Testis (tissue), 2 donors: ENCODE measurements around the gene ACSBG1.

ENCODE experiments used
- POLR2A ChIP-seq: fragments of 450-650 bp; IDR thresholded peaks from one replicate; pipeline ENCODE4 v1.6.1; 2017; ENCODE audit warnings: antibody characterized with exemption, mild to moderate bottlenecking, moderate library complexity
- TF ChIP-seq, protein P1 (sequence below), 3 experiments: fragments of 450-650 bp in 2 of 3; fragments of 200-600 bp in 1 of 3; sonication (generic) in 1 of 3; IDR thresholded peaks; one replicate each; pipeline ENCODE4 v1.5.1; 2016 to 2019; ENCODE audit warnings: antibody characterized with exemption in 3 of 3, mild to moderate bottlenecking in 2 of 3, moderate library complexity in 1 of 3

DNA sequence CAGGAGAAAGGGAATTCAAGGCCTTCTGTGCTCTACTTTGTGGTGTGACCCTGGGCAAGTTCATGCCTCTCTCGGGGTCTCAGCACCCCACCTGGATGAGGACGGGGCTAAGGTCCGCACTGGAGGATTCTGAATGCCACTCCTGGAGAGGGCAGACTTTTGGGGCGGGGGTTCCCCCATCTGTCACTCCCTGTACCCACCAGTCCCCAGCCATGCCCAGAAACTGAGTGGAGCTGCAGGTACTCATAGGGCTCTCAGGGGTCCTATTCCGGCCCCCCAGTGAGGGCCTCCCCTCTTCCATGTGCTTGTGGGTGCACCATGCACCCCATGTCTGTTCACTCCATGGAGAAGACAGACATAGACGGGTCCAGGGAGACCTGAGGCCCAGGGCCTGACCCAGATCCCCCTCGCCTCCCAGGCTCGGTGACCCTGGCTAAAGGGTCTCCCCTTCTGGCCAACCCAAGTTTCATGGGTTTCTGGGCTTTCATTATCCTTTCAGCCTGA lies 26.0 kb downstream of the ACSBG1 start:
- TF ChIP-seq, protein P1, sequence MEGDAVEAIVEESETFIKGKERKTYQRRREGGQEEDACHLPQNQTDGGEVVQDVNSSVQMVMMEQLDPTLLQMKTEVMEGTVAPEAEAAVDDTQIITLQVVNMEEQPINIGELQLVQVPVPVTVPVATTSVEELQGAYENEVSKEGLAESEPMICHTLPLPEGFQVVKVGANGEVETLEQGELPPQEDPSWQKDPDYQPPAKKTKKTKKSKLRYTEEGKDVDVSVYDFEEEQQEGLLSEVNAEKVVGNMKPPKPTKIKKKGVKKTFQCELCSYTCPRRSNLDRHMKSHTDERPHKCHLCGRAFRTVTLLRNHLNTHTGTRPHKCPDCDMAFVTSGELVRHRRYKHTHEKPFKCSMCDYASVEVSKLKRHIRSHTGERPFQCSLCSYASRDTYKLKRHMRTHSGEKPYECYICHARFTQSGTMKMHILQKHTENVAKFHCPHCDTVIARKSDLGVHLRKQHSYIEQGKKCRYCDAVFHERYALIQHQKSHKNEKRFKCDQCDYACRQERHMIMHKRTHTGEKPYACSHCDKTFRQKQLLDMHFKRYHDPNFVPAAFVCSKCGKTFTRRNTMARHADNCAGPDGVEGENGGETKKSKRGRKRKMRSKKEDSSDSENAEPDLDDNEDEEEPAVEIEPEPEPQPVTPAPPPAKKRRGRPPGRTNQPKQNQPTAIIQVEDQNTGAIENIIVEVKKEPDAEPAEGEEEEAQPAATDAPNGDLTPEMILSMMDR (IDR thresholded peaks at IDR 0.05) = no peak
- TF ChIP-seq POLR2A = no peak
